Measurements from ENCODE around the gene PHKB.

- TF ChIP-seq CTCF (IDR thresholded peaks at IDR 0.05): no peak
- no peak for TF ChIP-seq POLR2A (IDR thresholded peaks at IDR 0.05)
Measured at GRCh38 chr16:47416869-47417268, 44.3 kb upstream of the PHKB start.
